ENCODE results near the gene RBM26.

RBM26 gene

DNA sequence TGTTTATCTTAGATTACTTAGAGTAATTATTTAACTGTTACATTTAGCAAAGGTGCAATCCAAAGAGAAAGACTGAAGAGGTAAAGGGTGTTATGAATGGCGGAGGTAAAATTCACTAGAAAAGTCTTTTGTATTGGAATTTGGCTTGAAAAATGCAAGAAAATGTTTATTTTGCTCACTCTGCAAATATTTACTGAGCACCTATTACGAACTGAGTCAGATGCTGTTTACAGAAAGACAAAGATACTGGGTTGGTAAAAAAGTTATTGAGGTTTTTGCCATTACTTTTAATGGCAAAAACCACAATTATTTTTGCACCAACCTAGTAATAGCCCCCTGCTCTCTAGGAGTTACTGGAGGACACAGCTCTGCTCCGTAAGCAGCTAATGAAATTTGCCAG, 135.2 kb downstream of the RBM26 start:
- no peak for TF ChIP-seq GATA2 (IDR thresholded peaks at IDR 0.05; ENCODE audit: low read depth, low read length)
- TF ChIP-seq GATA3 (IDR thresholded peaks at IDR 0.05; ENCODE audit: low read depth, low read length) = no peak
